HepG2 (cell line): Measurements from ENCODE around the gene CCDC9B. TPM values are rescaled to one million over a fixed set of nuclear protein-coding genes. Genes with fewer than 3 reads are reported as not detected.

Source experiments
- ATAC-seq: fragments of 200-7000 bp; cut with Tn5 transposase; 3 replicates; pipeline ENCODE4 v1.9.1; 2020; ENCODE audit warnings: mild to moderate bottlenecking, moderate library complexity
- BruUV-seq: library from RNA; stranded (reverse); fragments of 400-500 nt; replicated peaks from 2 replicates; lab custom pipeline; 2021; lab: Mats Ljungman, UMichigan
- CTCF ChIA-PET: fragments of 300-600 bp; formaldehyde crosslinking; extraction: SDS; loops from one replicate; lab custom pipeline; 2021; ENCODE audit warnings: low total read pairs, inconsistent platforms, low intra/inter-chr PET ratio; lab: Yijun Ruan, JAX
- POLR2A ChIA-PET: fragments of 350-600 bp; sonication (Branson Sonifier 250); formaldehyde crosslinking; loops from one replicate; lab custom pipeline; 2020; ENCODE audit warnings: antibody characterized with exemption, inconsistent platforms; lab: Yijun Ruan, JAX
- DNase-seq: peaks from one replicate; pipeline ENCODE4 v3.0.0-alpha.2; 2015; ENCODE audit warnings: low spot score
- FAIRE-seq: peaks from 3 replicates; lab custom pipeline; 2011; peaks lifted over from hg19 to GRCh38; lab: Jason Lieb, UNC
- H2AFZ ChIP-seq: one replicate; pipeline ENCODE4 v1.6.1; 2011; ENCODE audit warnings: low read length, inconsistent platforms
- H3K27ac ChIP-seq: fragments of 300-600 bp; 3 replicates; pipeline ENCODE4 v1.8.0; 2011; ENCODE audit warnings: mixed run types, mild to moderate bottlenecking, mixed read lengths, low read length, inconsistent platforms; ENCODE audit not compliant: insufficient read depth; ENCODE audit errors: extremely low read length
- H3K27me3 ChIP-seq, 2 experiments: fragments of 200-600 bp in 1 of 2; 2 replicates in 1 of 2; 3 replicates in 1 of 2; pipeline versions ENCODE4 v1.6.0 to v1.8.0; 2011; ENCODE audit warnings: low read length in 2 of 2, mild to moderate bottlenecking in 2 of 2, moderate library complexity in 2 of 2, inconsistent platforms in 1 of 2; ENCODE audit not compliant: insufficient read depth in 2 of 2, control insufficient read depth in 1 of 2
- H3K36me3 ChIP-seq, 2 experiments: fragments of 200-600 bp in 1 of 2; replicated peaks in 1 of 2; 2 replicates in 1 of 2; 3 replicates in 1 of 2; pipeline versions ENCODE4 v1.5.1 to v1.8.0; 2011; ENCODE audit warnings: low read length in 2 of 2, inconsistent platforms in 1 of 2; ENCODE audit not compliant: insufficient read depth in 2 of 2, control insufficient read depth in 1 of 2
- H3K4me1 ChIP-seq: 2 replicates; pipeline ENCODE4 v1.5.1; 2012; ENCODE audit warnings: low read length, inconsistent platforms; ENCODE audit not compliant: insufficient read depth
- H3K4me2 ChIP-seq: 2 replicates; pipeline ENCODE4 v1.6.0; 2011; ENCODE audit warnings: low read depth, low read length, inconsistent platforms
- H3K4me3 ChIP-seq, 3 experiments: fragments of 200-600 bp in 1 of 3; sonication (generic), shearing (Covaris generic) in 1 of 3; replicated peaks in 1 of 3; 2 replicates each; pipeline ENCODE4 v1.5.1; 2011 to 2016; ENCODE audit warnings: low read length in 3 of 3, inconsistent platforms in 2 of 3, low read depth in 2 of 3, mild to moderate bottlenecking in 2 of 3, control low read depth in 1 of 3, mixed read lengths in 1 of 3; ENCODE audit not compliant: insufficient read depth in 1 of 3
- H3K79me2 ChIP-seq: one replicate; pipeline ENCODE4 v1.6.1; 2011; ENCODE audit warnings: low read length, inconsistent platforms; ENCODE audit not compliant: insufficient read depth
- H3K9ac ChIP-seq: 2 replicates; pipeline ENCODE4 v1.6.0; 2011; ENCODE audit warnings: mild to moderate bottlenecking, low read depth, low read length, inconsistent platforms; ENCODE audit not compliant: insufficient read depth
- H3K9me3 ChIP-seq: 2 replicates; pipeline ENCODE4 v1.5.1; 2012; ENCODE audit warnings: mild to moderate bottlenecking, low read length
- H4K20me1 ChIP-seq: 2 replicates; pipeline ENCODE4 v1.6.0; 2011; ENCODE audit warnings: inconsistent platforms, mild to moderate bottlenecking, low read length, moderate library complexity; ENCODE audit not compliant: insufficient read depth
- ATF7 ChIP-seq, 2 experiments: fragments of 450-650 bp in 1 of 2; sonication (generic) in 1 of 2; formaldehyde crosslinking in 1 of 2; IDR thresholded peaks; 2 replicates each; pipeline versions ENCODE4 v1.4.0 to v1.6.1; 2016 to 2020; ENCODE audit warnings: antibody characterized with exemption in 1 of 2, mild to moderate bottlenecking in 1 of 2, missing genetic modification reagents in 1 of 2
- BATF2 ChIP-seq: sonication (generic); formaldehyde crosslinking; IDR thresholded peaks from 2 replicates; pipeline ENCODE4 v1.8.0; 2022; ENCODE audit warnings: mild to moderate bottlenecking, missing genetic modification reagents, moderate library complexity
- CREB1 ChIP-seq, 2 experiments: fragments of 450-650 bp in 1 of 2; IDR thresholded peaks; 2 replicates each; pipeline ENCODE4 v1.6.1; 2016 to 2017; ENCODE audit warnings: control low read depth in 1 of 2, mild to moderate bottlenecking in 1 of 2, missing compliant biosample characterization in 1 of 2, missing genetic modification characterization in 1 of 2
- GATAD1 ChIP-seq: IDR thresholded peaks from 2 replicates; pipeline ENCODE4 v1.6.1; 2016; ENCODE audit warnings: missing genetic modification reagents, missing compliant biosample characterization
- HMGA1 ChIP-seq: sonication (generic); formaldehyde crosslinking; conservative IDR thresholded peaks from 2 replicates; pipeline ENCODE4 v1.4.0; 2020; ENCODE audit warnings: missing genetic modification reagents
- LCORL ChIP-seq, 2 experiments: fragments of 450-650 bp in 1 of 2; sonication (generic) in 1 of 2; formaldehyde crosslinking in 1 of 2; IDR thresholded peaks; 2 replicates each; pipeline versions ENCODE4 v1.5.0 to v1.6.1; 2017 to 2020; ENCODE audit warnings: antibody characterized with exemption in 1 of 2, missing genetic modification reagents in 1 of 2
- RAD21 ChIP-seq: fragments of 450-650 bp; formaldehyde crosslinking; IDR thresholded peaks from 2 replicates; pipeline ENCODE4 v1.5.0; 2020; ENCODE audit warnings: mild to moderate bottlenecking
- XRCC5 ChIP-seq: fragments of 200-400 bp; formaldehyde crosslinking; optimal IDR thresholded peaks from 2 replicates; pipeline ENCODE3; 2017; ENCODE audit warnings: mild to moderate bottlenecking, low read length
- ZBTB33 ChIP-seq: sonication (generic); formaldehyde crosslinking; IDR thresholded peaks from 2 replicates; pipeline ENCODE4 v1.4.0; 2020; ENCODE audit warnings: missing genetic modification reagents
- ZNF124 ChIP-seq: sonication (generic); formaldehyde crosslinking; IDR thresholded peaks from 2 replicates; pipeline ENCODE4 v1.4.0; 2020; ENCODE audit warnings: missing genetic modification reagents
- ZNF550 ChIP-seq: sonication (generic); formaldehyde crosslinking; IDR thresholded peaks from 2 replicates; pipeline ENCODE4 v1.4.0; 2020; ENCODE audit warnings: mild to moderate bottlenecking, missing genetic modification reagents, borderline replicate concordance
- WGBS: methylation state at CpG from one replicate; pipeline ENCODE4 v1.1.6; 2017; ENCODE audit warnings: low lambda C conversion rate; 5-methylcytosine and 5-hydroxymethylcytosine counted together
- in situ Hi-C: cut with HindIII; loops from 2 replicates; pipeline ENCODE4 v1.10.0; 2017; ENCODE audit warnings: low pct_unique_long_range_greater_than_20kb; ENCODE audit not compliant: extremely low pct_ligation_motif_present
- intact Hi-C: fragments of 100-400 bp; cut with micrococcal nuclease; formaldehyde crosslinking; loops from one replicate; pipeline ENCODE4 v1.10.0; 2022; ENCODE audit not compliant: unreplicated experiment
- polyA plus RNA-seq, 8 experiments: library from polyadenylated mRNA; depleted of rRNA in 3 of 8; stranded (reverse) in 7 of 8; unstranded in 1 of 8; fragments of >200 nt; fragmentation: Illumina TruSeq in 4 of 8; extraction: Trizol in 4 of 8; gene quantifications; 2 replicates each; pipeline versions ENCODE4 v1.2.1 to v1.2.3, GENCODE V29; 2011 to 2016; ENCODE audit warnings: low read depth in 4 of 8, missing spikeins in 1 of 8, mixed read lengths in 1 of 8; ENCODE audit not compliant: insufficient read depth in 1 of 8
- total RNA-seq, 5 experiments: library from RNA; depleted of rRNA; stranded (reverse); fragments of >200 nt; fragmentation: Illumina TruSeq; extraction: Trizol; gene quantifications; 2 replicates each; pipeline ENCODE4 v1.2.3, GENCODE V29; 2016; ENCODE audit warnings: low read depth in 1 of 5

The CCDC9B gene
- total and polyA plus RNA-seq, 2 of the 13 experiments (the other 11 are each of a cell fraction or from before 2014, with no cell fraction given) = 0.98 to 1.6 TPM

- TF ChIP-seq ZBTB33 (CRISPR knock-in tag) = 0 out of 2 replicates have a peak, but pooled peaks have one; percentile 8
- no peak for TF ChIP-seq HMGA1
- TF ChIP-seq RAD21 (CRISPR knock-in tag) = peak; percentile 68
- peak; percentile 77 for TF ChIP-seq XRCC5
Measured at GRCh38 chr15:40344631-40345120, 3.9 kb upstream of the CCDC9B start (continued).

GRCh38 chr15:40344217-40344616, 3.5 kb upstream of the CCDC9B start:
- no peak for TF ChIP-seq LCORL (IDR thresholded peaks at IDR 0.05)
- TF ChIP-seq LCORL (CRISPR knock-in tag; IDR thresholded peaks at IDR 0.05) = no peak
- no peak for TF ChIP-seq ZNF124
- no peak for TF ChIP-seq GATAD1 (CRISPR knock-in tag)
- TF ChIP-seq CREB1 (IDR thresholded peaks at IDR 0.05) = peak; percentile 91
- no peak for TF ChIP-seq CREB1 (CRISPR knock-in tag; IDR thresholded peaks at IDR 0.05)
- TF ChIP-seq ZNF550 (CRISPR knock-in tag) = no peak
- TF ChIP-seq BATF2 (CRISPR knock-in tag) = no peak
- TF ChIP-seq ATF7 (IDR thresholded peaks at IDR 0.05) = peak; percentile 78
- no peak for TF ChIP-seq ATF7 (CRISPR knock-in tag; IDR thresholded peaks at IDR 0.05)
- no peak overlapping the region for H2AFZ ChIP-seq
- no peak overlapping the region for H3K4me3 ChIP-seq
- no peak overlapping the region for H3K4me2 ChIP-seq
- peaks cover 83% of the 10 kb centered on the region for H3K4me1 ChIP-seq
- in situ Hi-C loops (no loop called here), intact Hi-C loops (loop anchor here (1.0 kb wide), 1 partner anchor 78 kb away; no protein-coding TSS in a partner anchor)
- POLR2A ChIA-PET = interaction anchor here (2.1 kb wide), 1 partner anchor 21 kb away, joined by 5 read pairs; the partner anchor contains the start of gene INAFM2
- H4K20me1 ChIP-seq = no peaks in the 10 kb centered on the region
- FAIRE-seq = no peak
- CTCF ChIA-PET = interaction anchor here (1.3 to 1.9 kb wide), 3 partner anchors 10 to 78 kb away, joined by 5 to 11 read pairs (median 7); no protein-coding TSS in a partner anchor
- H3K27ac ChIP-seq = no peak overlapping the region
- H3K36me3 ChIP-seq = no peaks in the 10 kb centered on the region
- H3K9me3 ChIP-seq = no peaks in the 10 kb centered on the region
- H3K27me3 ChIP-seq = no peaks in the 10 kb centered on the region; a peak in 1 of 5 replicates
- BruUV-seq = no TSS peak
- H3K9ac ChIP-seq = no peak overlapping the region
- ATAC-seq = no peak
- no peak for DNase-seq
- 20% methylated on average over 3 of the region's 6 CpGs for WGBS
- H3K79me2 ChIP-seq = no peaks in the 10 kb centered on the region
